SK-N-DZ (cell line): Measurements from ENCODE around the gene LITAF.
"Not testable (repeated sequence)": the region's sequence is repeated elsewhere in the genome, so short reads cannot be mapped to it uniquely, and the experiment has no call there.

Experiments used
- DNase-seq: peaks from one replicate; pipeline ENCODE4 v3.0.0-alpha.2; 2015; ENCODE audit warnings: low spot score

The LITAF gene

DNA sequence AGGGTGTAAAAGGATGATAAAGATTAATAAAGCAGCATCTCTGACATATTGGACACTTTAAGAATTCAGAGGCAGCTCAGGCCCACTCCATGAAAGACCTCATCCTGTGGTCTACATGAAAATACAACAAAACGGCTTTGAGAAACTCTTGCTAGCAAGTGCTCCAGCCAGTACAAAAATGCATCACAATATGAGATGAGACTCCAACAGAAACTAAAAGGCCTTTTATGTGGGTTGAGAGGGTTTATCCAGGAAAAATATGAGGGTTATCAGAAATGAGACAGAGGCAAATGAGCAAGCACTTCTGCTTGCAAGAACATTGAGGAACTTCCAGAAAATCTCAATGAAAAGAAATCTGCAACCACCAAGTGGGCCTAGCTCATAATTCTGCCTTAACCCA, 65.7 kb downstream of the LITAF start:
- DNase-seq: no peak

DNA sequence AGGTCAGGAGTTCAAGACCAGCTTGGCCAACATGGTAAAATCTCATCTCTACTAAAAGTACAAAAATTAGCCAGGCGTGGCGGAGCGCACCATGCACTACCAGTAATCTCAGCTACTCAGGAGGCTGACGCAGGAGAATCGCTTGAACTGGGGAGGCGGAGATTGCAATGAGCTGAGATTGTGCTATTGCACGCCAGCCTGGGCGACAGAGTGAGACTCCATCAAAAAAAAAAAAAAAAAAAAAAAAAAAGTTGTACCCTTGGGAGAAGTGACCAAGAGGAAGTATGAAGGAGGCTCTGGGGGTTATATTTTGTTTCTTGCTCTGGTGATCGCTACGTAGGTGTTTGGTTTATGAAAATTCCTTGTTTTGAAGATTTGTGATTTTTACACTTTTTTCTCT, 66.3 kb downstream of the LITAF start:
- DNase-seq: no peak

DNA sequence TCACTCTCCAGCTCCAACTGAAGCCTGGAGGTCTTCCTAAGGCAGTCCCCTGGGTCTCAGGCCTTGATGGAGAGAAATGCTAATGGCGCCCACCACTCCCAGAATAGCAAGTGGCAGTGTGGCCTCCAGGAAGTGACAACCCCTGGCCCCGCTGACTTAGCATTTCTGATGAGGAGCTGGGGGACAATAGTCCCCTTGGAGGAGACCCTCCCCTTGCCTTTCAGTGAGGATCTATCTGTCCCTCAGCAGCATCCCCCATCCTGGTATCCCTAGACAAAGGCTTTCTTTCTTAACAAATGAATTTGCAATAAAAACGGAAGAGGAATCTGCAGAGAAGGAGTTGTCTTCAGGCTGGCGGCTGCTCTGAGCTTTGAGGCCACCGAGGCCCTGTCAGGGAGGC, 68.8 kb downstream of the LITAF start:
- no peak for DNase-seq

DNA sequence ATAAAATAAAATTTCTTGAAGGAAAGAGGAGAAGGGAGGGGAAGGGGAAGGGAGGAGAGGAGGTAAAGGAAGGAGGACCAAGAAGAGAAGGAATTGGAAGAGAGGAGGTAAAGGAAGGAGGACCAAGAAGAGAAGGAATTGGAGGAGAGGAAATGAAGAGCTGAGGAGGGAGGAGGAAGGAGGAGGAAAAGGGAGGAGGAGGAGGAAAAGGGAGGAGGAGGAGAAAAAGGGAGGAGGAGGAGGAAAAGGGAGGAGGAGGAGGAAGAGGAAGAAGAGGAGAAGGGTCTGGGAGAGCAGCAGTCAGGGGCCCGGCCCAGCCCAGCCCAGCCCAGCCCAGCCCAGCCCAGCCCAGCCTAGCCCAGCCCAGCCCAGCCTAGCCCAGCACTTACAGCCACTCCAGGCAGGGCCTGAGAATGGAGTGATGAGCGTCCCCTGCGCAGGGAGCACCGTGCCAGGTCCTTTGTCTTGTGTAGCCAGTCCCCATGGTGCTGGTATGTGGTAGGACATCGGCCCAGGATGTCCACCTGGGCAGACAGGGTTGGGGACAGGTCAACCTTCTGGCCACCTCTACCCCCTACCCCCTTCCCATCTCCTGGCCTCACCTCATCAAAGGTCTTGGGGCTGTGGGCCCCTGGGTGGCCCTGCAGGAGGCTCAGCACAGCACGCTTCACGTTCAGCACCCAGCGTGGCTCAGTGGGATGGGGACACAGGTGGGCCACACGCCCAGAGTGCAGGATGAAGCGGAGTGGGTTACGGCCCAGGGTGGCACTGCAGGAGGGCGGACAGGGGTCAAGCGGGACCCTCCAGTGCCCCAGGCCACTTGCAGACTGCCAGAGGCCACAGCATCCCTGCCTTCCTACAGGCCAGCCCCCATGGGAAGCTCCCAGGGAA, 70.9 kb downstream of the LITAF start:
- no peak for DNase-seq

DNA sequence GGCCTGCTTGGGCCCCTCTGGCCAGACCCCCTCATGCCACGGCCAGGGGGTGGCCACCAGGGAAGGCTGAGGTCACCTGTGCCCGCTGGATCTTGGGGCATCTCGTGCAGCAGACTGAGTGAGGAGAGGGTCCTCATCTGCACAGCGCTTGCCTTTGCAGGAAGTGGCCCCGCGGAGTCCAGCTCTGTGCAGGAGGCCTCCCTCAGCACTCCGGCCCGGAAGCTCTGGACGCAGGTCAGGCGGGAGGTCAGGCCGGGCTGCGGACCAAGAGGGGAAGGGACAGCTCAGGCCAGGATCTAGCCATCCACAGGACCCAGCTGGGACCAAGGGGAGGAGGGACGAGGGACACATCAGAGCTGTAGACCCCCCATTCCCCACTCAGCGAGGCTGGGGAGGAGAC, 72.4 kb downstream of the LITAF start:
- no peak for DNase-seq

DNA sequence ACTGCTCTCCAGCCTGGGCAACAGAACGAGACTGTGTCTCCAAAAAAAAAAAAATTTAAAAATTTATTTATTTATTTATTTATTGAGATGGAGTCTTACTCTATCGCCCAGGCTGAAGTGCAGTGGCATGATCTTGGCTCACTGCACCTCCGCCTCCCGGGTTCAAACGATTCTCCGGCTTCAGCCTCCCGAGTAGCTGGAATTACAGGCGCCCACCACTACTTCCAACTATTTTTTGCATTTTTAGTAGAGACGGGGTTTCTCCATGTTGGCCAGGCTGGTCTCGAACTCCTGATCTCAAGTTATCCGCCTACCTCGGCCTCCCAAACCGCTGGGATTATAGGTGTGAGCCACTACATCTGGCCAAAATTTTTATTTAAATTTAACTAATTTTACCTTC, 73.4 kb downstream of the LITAF start:
- DNase-seq: not testable (repeated sequence)

DNA sequence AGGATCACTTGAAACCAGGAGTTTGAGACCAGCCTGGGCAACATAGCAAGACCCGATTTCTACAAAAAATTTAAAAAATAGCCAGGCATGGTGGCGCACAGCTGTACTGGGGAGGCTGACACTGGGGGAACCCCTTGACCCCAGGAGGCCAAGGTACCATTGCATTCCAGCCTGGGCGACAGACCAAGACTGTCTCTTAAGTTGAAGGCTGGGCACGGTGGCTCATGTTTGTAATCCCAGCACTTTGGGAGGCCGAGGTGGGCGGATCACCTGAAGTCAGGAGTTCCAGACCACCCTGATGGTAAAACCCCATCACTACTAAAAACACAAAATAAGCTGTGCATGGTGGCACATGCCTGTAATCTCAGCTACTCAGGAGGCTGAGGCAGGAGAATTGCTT, 74.9 kb downstream of the LITAF start:
- no peak for DNase-seq

DNA sequence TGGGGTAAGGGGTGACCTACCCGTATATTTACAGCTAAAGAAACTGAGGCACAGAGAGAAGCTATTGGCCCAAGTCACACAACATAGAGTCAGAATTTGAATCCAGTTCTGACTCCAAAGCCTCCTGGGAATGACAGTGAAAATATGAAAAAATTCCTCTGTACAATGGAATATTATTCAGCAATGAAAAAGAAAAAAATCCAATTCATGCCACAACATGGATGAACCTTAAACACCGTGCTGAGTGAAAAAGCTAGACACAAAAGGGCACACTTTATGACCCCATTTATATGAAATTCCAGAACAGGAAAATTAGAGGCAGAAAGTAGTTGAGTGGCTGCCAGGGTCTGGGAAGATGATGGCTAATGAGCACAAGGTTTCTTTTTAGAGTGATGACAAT, 75.4 kb downstream of the LITAF start:
- no peak for DNase-seq

DNA sequence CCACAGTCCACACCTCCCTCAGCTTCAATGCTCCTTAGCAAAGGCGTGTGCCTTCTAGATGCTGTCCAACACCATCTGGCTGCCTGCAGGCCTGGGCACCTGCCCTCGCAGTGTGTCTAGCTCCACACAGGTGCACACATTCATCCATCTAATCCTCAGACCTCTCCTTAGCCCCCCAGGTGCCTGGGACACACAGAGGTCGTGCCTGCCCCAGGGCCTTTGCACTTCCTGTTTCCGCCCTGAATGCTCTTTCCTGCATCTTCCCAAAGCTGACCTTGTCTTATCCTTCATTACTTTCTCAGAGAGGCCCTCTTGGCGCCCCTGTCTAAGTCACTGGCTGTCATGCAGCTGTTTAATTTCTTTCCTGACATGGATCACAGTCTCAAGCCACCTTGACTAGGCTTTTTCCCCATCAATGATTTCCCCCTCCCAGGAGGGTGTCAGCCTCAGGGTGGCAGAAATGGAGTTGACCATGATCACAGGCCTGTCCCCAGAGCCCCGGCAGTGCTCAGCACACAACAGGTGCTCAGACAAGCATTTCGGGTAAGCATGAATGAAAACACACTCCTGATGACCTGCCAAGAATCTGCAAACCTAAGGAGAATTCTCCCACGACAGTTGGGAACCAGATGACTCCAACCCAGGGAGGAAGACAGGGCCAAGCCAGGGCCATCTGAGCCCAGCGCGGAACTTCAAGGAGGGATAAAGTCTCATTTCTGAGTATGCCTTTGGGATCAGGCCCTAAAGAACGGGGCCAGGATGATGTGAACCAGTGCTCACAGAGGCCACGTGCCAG, 76.3 kb downstream of the LITAF start:
- DNase-seq: no peak

DNA sequence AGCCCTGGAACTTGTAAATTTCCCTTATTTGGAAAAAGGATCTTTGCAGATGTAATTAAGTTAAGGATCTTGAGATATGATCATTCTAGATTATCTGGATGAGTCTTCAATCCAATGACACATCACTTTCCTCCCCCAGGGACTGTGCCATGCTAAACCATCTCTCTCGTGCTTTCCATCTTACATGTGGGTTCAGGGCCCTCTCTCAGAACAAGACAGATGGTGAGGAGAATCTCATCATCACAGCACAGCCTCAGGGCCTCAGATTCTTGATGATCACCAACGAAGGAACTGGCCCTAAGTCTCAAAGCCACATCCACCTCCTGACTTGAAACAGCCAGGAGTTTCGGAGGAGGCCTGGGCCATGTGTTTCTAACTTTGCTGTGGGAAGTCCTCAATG, 78.7 kb downstream of the LITAF start:
- no peak for DNase-seq

DNA sequence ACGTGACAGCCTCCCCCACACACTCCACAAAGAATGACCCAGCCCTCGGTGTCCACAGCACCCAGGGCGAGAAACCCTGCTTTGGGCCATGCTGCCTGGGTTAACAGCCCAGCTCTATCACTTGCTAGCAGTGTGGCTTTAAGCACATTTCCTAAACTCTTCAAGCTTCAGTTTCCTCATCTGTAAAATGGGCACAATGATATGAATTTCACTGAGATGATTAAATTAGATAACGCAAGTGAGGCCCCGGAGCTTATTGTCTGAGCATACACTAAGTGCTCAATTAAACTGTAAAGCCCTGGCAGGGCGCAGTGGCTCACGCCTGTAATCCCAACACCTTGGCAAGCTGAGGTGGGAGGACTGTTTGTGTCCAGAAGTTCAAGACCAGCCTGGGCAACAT, 79.4 kb downstream of the LITAF start:
- DNase-seq: no peak

DNA sequence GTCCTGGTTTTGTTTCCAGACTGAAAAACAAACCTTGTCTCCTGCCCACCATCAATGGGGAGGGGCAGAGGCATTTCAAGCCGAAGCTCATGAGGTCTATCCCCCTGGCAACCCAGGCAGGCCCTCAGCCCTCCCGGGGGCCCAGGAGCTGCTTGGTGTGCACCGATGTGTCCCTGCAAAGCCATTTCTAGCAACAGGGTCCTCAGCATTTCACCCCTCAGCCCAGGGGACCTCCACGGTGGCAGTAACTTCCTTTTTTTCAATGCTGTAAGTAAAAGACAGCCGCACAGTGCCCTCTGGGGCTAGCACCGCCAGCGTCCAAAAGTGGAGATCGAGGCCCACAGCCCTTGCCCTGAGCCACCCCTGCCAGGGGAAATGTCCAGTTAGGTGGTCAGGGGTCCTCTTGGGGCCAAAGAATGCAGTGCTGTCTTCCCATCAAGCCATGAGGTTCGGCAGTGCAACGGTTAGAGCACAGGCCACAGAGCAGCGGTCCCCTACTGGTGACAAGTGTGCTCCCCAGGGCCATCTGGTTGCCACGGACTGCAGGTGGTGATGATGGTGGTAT, 79.9 kb downstream of the LITAF start:
- DNase-seq: no peak

DNA sequence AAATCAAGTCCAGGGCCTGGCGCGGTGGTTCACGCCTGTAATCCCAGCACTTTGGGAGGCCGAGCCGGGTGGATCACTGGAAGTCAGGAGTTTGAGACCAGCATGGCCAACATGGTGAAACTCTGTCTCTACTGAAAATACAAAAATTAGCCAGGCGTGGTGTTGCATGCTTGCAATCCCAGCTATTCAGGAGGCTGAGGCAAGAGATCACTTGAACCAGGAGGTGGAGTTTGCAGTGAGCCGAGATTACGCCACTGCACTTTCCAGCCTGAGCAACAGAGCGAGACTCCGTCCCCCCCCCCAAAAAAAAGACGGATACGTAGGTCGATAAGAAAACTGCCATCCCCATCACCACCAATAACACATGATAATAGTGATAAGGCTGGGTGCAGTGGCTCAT, 82.5 kb downstream of the LITAF start:
- not testable (repeated sequence) for DNase-seq

DNA sequence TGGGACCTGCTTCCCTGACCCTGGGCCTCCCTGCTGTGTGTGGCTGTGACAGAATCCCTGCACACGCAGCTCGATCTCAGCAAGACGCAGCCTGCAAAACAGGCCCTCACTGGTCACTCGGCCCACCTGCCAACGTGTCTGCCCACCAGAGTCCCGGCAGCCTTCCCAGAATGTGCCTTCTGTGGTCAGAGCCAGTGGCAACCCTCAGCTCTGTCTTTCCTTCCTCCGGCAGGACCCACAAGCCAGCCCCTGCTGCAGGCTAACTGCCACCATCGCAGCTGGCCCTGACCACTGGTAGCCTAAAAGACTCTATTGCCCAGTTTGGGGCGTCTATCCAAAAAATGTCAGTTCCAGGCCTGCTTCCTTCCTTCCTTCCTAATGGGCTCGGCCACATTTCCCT, 83.2 kb downstream of the LITAF start:
- no peak for DNase-seq

DNA sequence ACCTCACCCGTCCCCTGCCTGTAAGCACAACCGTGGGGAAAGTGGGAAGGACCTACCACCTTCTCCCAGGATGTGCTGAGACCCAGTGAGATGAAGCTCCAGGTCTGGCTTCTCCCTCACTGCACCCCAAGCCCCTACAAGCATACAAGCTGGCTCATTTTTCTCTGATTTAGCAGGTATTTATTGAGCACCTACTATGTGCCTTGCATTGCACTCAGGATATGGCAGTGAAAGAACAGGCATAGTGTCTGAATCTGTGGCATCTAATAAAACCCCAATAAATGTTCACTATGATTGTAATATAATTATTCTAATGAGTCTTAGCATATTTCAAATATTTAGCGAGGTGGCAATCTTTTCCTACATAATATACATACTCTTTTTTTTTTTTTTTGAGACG, 84.5 kb downstream of the LITAF start:
- no peak for DNase-seq

DNA sequence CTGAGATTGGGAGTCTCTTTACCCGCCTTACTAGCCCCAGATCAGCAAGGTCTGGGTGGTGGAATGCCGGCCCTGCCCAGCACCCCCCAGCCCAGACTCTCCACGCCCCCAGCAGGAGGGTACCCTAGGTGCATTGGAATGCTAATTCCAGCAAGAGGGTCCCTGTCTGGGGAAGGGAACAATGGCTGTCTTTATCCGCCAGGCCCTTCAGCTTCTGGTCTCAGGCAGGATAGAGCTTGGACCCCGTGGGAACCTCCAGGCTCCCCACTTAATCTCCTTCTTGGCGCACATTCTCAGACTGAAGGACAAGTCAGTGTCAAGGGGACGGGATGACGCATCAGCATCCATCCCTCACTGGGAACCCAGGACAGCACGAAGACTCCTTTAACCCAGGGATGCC, 85.1 kb downstream of the LITAF start:
- DNase-seq: no peak

DNA sequence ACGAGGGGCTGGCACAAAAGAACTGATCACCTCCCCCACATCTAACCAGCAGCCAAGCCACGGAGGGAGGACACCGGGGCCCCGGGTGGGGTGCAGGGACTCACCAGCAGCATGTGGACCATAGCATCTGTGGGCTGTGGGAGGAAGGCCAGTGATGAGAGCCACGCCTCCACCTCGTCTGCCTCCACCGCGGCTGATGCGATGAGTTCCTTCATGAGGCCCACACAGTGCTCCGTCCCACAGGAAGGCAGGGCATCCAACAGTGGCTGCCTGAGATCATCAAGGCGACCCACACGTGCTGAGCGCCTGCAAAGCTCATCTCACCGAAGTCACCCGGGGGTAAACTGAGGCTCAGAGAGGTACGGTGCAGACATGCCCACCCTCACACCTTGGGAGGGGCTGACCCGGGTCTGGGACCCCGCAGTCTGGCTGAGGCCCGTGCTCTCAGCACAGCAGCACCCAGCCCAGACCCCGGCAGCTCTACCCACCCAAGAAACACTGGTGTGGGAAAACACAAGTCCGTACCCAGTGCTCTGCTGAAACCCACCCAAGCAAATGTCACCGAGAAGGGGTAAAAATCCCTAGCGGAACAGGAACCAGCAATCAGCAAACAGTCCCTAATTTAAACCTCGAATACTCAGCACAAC, 85.9 kb downstream of the LITAF start:
- no peak for DNase-seq

DNA sequence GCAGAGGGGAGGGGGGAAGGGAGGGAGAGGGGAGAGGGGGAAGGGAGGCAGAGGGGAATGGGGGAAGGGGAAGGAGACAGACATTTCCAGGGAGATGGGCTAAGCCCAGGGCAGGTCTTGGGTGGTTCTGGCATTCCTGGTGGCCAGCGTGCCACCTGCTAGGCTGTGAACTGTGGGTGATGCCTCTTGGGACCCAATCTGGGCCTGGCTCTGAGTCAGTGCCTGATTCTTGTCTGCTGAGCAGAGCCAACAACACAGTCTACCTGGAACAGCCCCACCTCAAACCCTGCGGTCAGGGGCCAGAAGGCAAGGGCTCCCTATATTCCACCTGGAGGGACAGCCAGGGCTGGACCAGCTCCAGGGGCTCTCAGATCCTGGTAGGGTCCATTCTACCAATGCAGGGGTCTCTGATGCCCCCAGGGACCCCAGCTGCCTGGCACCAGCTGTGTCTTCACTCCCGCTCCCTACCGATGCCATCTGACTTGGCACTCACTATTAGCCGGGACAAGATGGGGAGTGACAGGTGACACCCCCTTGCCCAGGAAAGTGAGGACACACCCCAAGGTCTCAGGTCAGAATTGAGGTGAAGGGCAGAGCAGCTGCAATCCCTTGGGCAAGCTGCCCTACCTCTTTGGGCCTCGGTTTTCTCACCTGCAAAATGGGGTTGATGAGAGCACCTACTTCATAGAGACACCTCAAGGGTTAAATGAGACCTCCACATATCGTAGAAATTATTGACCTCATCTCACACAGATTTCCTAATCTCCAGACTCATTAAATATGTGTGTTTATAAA, 87.2 kb downstream of the LITAF start:
- DNase-seq: no peak

DNA sequence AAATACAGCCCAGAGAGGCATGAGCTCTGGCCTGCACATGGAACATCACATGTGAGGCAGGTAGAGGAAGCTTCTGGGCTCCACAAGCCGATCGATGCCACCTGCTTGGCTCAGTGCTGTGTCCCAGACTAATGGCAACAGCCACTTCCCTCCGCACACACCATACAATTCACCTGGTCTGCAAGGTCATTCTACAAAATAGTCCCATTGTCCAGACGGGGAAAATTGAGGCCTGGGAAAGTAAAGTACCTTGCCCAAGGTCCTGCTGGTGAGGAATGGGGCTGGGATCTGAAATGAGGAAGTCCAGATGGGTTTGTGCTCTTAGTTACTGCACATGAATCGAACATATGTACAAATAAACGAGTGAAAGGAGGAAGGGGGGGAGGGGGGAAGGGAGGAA, 88.0 kb downstream of the LITAF start:
- DNase-seq: no peak

DNA sequence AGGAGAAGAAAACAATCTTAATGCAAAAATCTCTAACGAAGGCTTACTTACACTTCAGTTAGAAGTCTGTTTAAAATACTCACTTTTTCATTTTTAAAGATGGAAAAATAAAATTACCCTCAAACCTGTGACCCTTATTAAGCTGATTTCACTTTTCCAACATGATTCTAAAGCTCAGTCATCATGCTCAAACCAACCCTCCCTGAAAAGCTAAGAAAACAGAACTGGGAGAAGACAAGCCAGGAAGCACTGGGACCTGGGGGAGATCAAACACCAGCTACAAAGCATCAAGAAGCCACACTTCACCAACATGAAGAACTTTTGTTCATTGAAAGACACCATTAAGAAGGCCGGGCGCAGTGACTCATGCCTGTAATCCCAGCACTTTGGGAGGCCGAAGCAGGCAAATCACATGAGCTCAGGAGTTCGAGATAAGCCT, 88.8 kb downstream of the LITAF start:
- no peak for DNase-seq
